ENCODE measurements around the gene ENKUR.
"Not testable (repeated sequence)": the region's sequence is repeated elsewhere in the genome, so short reads cannot be mapped to it uniquely, and the experiment has no call there.

The ENKUR gene

DNA sequence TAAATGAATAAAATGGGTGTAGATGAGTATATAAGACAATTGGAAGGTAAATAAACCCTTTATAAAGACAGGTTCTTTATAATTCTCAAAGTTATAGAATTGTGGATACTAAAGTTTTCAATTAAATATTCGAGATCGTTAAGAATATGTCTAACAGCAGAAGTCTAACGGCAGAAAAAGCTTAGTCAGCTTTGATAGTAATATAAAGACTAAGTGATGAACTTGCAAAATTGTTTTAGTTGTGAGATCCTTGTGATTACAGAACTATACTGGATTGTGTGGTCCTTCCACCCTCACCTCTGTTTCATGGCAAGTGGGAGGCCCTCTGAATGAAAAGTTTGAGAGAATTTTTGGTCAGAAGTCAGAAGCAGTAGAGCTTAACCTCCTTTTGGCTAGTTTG lies 2.7 kb upstream of the ENKUR start:
- no peak for DNase-seq (ENCODE audit: low spot score)

DNA sequence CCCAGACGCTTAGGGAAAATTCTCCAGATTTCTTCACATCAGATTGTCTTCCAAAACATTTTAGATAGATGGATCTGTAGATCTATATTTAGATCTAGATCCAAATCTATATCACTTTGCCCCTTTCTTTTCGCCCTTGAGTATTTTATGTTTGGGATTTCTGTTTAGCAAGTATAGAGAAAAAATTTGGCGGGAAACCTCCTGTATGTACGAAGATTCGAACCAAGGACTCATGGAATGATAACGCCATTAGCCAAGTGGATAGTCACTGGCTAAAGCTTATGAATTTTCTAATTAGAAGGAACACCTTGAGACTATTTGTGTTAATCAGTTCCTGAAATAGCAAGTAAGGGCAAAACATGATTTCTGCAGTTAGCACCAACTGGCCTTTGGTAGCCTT lies 1.7 kb upstream of the ENKUR start:
- DNase-seq (ENCODE audit: low spot score) = no peak

DNA sequence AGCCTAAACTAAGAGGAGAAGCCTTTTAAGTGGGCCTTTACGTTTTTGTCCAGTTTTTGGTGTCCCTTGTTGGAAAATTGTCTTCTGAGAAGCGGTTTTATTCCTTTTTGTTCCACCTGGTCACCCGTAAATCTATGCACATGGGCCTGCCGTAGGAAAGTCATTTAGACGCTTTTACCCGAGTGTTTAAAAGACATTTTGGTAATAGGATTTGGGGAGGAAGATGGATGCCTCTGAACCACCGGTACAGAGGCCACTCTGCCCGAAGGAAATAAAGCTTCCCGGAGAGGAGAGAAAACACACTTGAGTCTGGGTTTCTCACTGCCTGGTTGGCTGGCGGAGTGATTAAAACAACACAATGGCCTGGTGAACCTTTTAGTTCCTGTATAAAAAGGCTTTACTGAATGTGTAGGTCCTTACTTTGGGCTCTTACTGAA lies 1.2 kb upstream of the ENKUR start:
- DNase-seq (ENCODE audit: low spot score) = peak; percentile 14

DNA sequence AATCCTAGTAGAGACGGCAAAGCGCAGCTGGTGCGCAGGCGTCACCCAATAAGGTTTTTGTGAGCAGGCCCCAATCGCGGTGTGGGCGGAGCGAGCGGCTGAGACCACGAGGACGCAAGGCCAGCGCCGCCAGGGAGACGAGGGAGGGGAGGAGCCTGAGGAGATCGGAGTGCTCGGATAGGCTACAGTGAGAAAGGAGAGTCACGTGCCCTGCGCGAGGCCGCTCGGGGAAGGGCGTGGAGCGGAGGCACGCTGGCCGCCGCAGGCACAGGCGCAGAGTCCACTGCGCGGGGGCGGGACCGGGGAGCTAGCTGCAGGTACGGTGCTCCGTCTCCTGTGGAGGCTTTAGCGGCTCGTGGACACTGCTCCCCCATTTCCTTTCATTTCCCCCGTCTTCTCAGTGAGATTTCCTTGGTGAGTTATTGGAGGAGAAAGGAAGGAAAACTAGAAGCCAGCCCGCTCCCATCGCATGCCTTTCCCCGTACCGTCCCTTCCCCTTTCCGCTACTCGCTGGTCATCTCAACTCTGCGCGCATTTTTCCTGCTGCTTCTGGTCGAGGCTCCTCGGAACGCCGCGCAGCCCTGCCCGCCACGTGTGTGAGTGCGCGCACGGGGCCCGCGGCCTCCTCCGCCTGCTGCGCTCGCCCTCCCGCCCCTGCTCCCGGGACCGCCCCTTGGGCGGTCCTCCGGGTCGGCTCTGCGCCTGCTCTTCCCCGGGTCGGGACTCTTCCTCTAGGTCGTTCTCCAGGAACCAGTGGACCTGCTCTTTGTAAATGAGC lies 607 bp upstream of the ENKUR start, which contains the start of gene THNSL1:
TSS of gene THNSL1 (plus strand) at position 237 of the 778 bp plus-strand sequence. CDS start 6,612 bp downstream, outside the sequence.
- DNase-seq (ENCODE audit: low spot score) = peak; percentile 99

DNA sequence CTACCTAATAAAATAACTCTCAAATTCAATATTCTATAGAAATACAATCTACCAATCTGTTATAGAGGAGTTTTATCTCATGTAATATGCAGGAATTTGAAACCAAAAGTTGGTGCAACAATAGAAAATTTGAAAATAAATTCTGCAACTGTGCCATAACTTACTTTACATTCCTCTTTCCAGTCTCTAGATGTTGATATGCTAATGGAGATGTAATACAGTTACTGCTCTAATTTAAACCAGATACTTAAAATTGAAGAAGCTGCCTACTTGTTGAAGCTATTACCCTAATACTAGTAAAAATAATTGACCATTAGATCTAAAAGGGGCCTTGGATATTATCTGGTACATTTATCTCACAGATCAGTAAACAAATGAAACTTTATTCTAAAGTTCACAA lies 1.4 kb downstream of the ENKUR start:
- DNase-seq (ENCODE audit: low spot score) = no peak

DNA sequence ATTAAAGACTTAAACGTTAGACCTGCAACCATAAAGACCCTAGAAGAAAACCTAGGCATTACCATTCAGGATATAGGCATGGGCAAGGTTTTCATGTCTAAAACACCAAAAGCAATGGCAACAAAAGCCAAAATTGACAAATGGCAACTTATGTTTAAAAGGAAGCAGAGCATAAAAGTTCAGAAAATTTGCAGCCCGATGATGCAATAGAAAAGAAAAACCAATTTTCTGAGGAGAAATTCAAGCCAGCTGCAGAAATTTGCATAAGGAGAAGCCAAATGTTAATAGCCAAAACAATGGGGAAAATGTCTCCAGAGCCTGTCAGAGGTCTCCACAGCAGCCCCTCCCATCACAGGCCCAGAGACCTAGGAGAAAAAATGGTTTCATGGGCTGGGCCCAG lies 4.4 kb downstream of the ENKUR start:
- not testable (repeated sequence) for DNase-seq (ENCODE audit: low spot score)

DNA sequence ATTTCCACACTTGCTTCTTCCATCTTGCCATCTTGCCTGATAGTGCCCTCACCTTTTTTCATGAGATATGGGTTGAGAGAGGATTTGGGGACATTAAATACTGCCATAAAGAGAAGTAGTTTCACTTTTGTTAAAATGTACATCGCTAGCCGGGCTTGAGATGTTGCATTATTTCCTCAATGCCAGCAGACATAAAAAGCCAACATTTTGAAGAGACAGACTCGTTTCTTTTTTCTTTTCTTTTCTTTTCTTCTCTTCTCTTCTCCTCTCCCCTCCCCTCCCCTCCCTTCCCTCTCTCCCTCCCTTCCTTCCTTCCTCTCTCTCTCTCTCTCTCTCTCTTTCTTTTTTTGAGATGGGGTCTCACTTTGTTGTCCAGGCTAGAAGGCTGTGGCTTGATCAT lies 17.9 kb downstream of the ENKUR start:
- DNase-seq (ENCODE audit: low spot score) = no peak

DNA sequence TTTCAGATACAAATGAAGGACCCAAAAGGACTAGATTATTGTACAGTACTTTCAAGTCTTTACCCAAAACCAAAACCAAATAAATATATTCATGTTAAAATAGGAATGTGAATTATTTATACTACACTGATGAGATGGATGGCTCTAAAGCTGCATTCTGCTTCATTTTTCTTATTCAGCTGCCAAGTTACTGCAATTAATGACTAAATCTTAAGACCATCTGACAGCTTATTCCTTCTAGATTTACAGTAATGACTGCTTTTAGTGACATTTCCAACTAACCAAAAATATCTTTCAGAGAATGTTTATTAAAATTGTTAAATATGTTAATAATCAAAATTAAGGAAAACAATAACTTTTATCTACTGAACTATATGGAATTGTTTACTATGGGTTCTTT lies 20.9 kb downstream of the ENKUR start:
- DNase-seq (ENCODE audit: low spot score) = no peak

DNA sequence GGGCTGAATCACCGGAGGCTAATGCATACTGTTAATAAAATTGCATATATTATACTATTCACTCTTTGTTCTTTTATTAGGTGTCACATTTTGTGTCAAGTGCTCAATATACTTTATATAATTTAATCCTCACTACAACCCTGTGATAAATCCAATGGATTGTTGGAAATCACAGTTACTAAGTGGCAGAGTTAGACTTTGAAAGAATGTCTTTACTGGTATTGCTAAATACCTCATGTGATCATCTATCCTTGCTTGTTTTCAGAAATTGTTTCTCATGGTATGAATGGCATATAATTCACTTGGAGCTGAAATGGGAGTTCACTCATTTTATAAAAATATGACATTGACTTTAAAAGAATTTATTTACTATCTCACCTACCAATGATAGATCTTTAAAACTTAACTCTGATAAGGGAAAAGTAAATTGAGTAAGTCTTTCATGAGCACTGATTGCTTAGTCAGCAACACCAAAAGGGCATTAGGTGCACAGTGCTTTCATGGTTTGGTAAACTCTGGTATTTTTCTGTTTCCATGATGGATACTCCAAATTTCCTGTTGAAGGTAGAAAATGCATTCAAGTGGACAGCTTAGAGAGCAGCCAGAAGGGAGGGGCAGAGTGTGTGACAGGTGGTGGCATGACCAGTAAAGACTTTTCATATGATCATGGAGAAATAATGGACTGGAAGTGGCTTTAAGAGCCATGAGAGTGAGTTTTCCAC lies 22.6 kb downstream of the ENKUR start:
- DNase-seq (ENCODE audit: low spot score) = no peak

DNA sequence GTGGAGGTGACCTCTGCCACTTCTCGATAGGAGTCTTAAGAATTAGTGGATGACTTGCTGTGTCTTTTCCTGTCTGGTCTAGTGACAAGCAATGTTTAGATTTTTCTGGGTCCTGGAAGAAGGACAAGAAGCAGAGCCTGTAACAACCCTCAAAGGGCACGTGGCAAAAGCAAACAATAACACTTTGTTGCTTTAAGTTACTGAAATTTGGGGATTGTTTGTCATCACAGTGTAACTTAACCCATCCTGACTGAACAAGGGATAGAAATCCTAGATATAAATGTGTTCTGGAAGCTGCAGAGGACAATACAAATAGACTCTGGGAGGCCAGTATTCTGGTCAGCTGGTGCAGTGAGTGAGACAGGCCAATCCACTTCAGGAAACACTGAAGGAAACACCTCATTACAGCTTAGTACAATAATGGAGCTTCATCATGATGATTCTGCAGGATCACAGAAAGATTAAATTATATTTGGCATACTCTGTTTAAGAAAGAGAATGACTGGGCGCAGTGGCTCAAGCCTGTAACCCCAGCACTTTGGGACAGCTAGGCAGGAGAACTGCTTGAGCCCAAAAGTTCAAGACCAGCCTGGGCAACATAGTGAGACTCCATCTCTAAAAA lies 23.3 kb downstream of the ENKUR start:
- no peak for DNase-seq (ENCODE audit: low spot score)

DNA sequence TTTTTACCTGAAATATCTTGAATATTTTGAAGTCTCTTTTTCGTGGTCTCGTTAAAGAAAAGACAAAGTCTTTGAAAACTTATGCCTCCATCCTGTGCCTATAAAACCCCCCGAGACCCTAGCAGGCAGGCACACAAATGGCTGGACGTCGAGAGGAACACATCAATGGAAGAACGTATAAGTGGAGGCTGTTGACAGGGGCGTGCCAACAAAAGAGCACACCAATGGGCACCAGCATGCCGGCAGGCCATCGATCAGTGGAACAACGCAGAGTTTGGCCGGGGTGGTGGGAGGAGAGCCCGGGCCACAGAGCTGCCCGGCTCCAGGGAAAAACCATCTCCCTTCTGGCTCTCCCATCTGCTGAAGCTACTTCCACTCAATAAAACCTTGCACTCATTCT lies 24.7 kb downstream of the ENKUR start:
- DNase-seq (ENCODE audit: low spot score) = no peak

DNA sequence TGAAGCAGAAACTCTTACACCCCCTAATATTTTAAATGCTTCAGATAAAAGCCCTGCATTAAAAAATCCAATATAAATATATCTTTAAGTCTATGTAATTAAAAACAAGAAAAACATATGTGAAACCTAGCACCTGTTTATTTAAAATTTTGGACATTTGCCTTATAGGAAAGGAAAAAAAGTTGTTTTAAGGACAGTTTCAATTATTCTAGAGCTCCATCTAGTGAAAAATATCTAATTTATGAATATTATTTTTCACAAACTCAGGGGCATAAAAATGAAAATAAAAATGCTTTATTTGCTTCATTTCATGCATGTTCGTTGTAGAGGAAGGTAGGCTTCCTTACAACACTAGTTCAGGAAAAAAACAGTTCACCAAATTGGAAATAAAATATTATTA lies 26.1 kb downstream of the ENKUR start:
- no peak for DNase-seq (ENCODE audit: low spot score)

DNA sequence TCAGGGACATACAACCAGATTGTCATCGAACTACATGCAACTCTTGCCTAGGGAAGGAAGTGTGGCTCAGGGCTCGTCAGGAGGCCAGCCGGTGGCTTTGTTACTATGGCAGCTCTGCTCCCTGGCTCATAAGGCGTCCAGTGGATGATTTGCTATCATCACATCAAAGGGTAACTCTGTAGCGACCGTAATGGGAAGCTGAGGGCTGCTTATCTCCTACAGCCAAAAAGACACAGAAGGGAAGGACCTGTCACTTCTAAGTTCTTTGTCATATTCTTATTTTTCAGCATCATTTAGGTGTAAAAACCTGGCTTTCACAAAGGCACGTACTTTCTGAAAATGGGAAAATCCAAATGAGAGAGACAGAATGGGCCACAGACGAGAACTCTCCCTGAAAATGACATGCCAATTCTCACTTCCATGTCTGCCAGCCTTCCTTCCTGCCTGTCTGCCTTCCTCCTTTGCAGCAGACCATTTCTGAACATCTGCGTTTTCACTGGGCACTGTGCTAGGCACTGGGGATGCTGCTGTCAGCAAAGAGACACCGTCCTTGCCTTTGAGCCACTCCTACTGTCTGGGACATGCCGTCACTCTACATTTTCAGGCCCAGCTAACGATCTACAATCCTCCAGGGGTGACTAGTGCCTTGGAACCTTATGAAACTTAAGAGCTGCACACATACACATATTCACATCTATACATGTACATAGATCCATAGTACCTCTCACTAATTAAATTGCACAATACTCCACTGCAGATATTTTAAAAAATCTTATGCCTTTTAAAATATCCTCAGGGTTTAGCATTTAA lies 26.9 kb downstream of the ENKUR start:
- DNase-seq (ENCODE audit: low spot score) = no peak

DNA sequence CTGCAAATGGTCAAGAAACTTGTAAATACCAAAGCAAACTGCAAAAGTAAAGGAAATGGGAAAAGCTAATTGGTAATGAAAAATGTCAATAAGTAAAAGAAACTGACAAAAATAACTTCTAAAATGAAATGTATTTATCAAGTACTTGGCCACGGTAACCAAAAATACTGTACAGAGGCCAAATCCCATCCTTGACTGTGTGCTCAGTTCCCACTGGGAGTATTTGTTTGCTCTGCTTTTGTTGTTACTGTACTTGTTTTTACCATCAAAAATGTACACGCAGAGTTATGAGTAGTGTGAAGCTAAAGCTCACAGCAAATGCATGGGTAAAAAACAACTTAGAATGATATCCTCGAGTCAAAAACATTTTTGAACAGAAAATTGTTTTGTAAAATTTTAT lies 31.1 kb downstream of the ENKUR start:
- DNase-seq (ENCODE audit: low spot score) = no peak

DNA sequence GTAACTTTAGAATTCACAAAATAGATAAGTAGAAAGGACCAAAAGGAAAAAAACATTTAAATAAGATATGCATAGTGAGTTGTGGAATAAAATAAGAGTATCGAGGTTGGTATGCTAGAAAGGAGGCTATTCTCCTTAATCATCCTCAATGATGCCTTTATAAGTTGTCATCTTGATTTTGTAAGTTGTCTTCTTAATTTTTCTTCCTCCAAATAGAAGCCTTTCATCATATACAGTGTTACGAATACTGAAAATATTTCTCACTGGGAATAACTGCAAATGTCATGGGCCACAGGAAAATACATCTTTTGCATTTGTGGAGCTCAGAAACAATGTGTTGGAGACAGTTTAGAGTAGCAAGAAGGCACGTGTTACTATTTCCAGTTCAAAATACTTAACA lies 32.0 kb downstream of the ENKUR start:
- DNase-seq (ENCODE audit: low spot score) = no peak

DNA sequence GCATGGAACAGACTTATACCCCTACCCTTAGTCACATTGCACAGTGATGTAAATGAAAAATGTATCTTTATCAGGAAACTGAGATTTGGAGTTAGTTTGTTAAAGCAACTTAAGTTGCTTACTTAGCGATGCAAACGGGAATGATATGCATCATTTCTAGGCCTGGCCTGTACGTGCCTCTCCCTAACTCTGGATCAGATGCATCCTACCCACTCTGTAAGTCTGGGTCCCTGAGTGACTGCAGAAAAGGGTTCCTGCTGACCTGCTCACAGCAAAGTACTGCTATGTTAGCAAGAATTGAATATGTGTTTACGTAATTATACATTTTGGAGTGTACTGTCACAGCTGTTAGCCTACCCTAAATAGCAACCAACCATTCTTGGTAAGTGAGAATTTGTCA lies 32.8 kb downstream of the ENKUR start:
- DNase-seq (ENCODE audit: low spot score) = no peak

DNA sequence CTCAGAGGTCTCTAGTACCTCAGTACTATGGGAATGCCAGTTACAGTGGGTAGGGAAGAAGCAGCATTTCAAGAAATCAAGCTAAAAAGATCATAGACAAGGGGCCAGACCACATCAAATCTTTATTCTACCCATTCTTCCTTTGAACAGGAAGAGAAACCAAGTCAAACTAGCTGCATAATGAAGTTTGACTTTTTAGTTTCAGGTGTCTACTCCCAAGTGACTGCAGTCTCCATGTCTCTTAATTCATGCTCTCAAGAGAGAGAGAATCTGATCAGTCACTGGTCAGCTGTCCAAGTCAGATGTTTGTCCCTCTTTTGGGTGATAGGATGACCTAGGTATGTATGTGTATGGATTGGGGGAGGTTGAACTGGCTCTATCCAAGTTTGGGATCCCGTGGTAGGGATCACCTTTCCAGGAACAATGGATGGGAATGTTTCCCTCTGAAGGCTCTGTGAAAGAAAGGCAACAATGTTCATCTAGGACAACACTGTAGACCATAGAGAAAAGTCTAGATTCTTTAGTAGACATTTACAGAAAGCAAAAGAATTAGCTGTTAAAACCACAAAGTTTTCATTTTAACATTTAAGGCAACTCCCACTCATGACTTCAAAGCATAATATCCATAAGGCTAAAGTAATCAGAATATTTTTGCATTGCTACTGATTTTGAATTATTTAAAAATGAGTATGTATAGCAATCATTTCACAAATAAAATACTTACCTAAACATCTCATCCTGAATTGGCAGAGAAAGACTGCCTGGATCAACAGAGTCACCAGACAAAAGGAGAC lies 33.4 kb downstream of the ENKUR start:
- DNase-seq (ENCODE audit: low spot score) = no peak

DNA sequence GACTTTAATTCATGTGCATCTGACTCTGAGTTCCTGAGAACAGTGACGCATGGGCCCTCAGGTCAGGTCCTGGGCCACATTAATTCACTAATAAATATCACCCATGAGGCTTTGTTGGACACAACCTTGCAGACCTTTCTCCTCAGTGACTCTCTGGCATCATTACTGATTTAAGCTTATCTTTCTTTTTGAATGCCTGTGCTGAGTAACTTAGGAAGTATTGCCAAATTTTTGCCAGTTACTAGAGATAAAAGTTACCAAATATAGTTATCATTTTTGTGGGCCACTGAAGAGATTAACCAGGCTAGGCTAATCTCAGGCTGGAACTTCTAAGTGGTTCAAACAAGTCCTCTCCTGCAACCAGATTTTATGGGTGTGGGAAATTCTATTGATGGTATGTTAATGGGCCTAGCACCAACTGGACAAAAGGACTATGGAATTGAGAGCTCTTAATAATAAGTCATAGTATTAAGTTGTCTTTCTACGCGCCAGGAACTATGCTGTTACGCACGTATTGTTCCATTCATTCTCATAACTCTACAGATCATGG lies 34.7 kb downstream of the ENKUR start:
- DNase-seq (ENCODE audit: low spot score) = no peak

DNA sequence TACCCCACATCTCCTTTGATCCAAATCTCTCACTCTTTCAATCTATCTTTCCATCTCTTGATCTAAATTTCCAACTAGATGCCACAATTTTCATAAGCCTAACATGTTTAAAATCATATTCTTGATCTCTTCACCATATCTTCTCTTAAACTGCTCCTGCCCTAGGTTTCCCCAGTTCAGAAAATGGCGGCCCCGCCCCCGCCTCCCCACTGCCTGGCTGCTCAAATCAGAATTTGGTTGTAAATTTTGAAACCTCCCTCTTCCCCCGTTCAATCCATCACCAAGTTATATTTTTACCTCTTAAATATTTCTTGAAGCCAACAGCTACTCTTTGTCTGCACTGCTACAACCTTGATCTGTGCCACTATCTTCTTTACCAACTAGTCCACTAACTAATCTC lies 36.3 kb downstream of the ENKUR start:
- DNase-seq (ENCODE audit: low spot score) = no peak

DNA sequence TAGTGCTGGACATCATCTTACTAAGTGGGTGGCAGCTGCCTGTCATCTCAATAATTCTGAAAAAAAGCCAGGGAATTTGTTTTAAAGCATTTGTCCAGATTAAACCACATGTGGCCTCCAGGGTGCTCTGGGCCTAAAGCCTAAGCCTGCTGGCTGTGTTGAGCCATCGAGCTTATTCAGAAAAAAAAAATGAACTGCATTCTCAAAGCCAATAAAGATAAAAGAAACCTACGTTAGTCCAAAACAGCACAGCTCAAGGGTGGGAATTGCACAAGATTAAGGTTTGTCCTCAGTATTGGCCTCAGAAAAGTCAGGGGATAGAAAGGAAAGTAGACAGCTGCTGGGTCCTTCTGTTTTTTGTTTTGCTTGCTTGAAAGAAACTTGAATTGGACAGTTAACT lies 41.0 kb downstream of the ENKUR start:
- no peak for DNase-seq (ENCODE audit: low spot score)

DNA sequence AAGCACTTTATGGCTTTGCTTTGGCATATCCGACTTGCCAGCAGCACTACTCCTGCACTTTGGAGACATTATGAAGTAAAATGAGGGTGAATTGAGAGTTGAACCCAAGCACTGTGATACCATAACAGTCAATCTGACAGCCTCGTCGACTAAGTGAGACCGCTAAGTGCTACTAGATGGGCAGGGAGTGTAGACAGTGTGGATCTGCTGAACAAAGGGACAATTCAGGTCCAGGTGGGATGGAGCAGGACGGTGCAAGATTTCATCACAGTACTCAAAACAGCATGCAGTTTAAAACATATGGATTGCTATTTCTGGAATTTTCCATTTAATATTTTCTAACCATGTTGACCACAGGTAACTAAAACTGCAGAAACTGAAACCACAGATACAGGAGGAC lies 42.8 kb downstream of the ENKUR start:
- DNase-seq (ENCODE audit: low spot score) = no peak
